ENCODE measurements around the gene THSD7B.

DNA sequence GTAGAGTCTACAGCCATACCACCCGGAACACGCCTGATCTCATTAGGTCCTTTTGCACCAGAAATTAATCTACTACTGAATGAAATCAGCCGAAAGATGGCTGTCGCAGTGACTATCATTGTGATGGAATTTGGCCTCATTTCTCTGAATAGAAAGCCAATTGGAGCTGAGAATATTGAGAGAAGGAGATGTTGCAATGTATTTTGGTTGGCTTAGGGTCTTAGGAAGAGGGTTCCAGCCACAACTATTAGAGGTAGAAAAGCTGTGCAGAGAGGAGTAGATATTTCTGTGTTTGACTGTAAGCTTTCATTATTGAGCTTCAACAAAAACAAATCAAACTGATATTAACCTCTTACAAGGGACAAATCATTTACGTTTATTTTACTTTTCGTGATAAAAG, 98.1 kb downstream of the THSD7B start:
- TF ChIP-seq, protein P1, sequence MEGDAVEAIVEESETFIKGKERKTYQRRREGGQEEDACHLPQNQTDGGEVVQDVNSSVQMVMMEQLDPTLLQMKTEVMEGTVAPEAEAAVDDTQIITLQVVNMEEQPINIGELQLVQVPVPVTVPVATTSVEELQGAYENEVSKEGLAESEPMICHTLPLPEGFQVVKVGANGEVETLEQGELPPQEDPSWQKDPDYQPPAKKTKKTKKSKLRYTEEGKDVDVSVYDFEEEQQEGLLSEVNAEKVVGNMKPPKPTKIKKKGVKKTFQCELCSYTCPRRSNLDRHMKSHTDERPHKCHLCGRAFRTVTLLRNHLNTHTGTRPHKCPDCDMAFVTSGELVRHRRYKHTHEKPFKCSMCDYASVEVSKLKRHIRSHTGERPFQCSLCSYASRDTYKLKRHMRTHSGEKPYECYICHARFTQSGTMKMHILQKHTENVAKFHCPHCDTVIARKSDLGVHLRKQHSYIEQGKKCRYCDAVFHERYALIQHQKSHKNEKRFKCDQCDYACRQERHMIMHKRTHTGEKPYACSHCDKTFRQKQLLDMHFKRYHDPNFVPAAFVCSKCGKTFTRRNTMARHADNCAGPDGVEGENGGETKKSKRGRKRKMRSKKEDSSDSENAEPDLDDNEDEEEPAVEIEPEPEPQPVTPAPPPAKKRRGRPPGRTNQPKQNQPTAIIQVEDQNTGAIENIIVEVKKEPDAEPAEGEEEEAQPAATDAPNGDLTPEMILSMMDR (IDR thresholded peaks at IDR 0.05; ENCODE audit: low read length) = no peak
- TF ChIP-seq EZH2 (IDR thresholded peaks at IDR 0.05; ENCODE audit: borderline replicate concordance, low read length) = no peak
